Suprapubic skin (tissue), 4 donors: Measurements from ENCODE around the gene TTI1.

ENCODE experiments used
- CTCF ChIP-seq, 2 donors: fragments of 200-600 bp in 1 of 2; fragments of 450-650 bp in 1 of 2; sonication (generic) in 1 of 2; IDR thresholded peaks; one replicate each; pipeline ENCODE4 v1.5.1; 2016 to 2019; ENCODE audit warnings: antibody characterized with exemption in 2 of 2, mild to moderate bottlenecking in 1 of 2, moderate library complexity in 1 of 2
- EP300 ChIP-seq: sonication (generic); formaldehyde crosslinking; IDR thresholded peaks from one replicate; pipeline ENCODE4 v1.6.1; 2017; ENCODE audit warnings: antibody characterized with exemption
- POLR2A ChIP-seq, 2 donors: fragments of 450-650 bp; IDR thresholded peaks; one replicate each; pipeline ENCODE4 v1.6.1; 2017; ENCODE audit warnings: antibody characterized with exemption in 2 of 2, mild to moderate bottlenecking in 2 of 2, moderate library complexity in 2 of 2
- POLR2AphosphoS5 ChIP-seq, 3 donors: sonication (generic); formaldehyde crosslinking; IDR thresholded peaks; one replicate each; pipeline ENCODE4 v1.6.1; 2017; ENCODE audit warnings: antibody characterized with exemption in 3 of 3

- no peak for TF ChIP-seq POLR2A (IDR thresholded peaks at IDR 0.05)
- no peak for TF ChIP-seq CTCF (IDR thresholded peaks at IDR 0.05)
- TF ChIP-seq POLR2AphosphoS5 (IDR thresholded peaks at IDR 0.05), result no peak
- TF ChIP-seq EP300, result no peak
Measured at GRCh38 chr20:37972256-37973058, 60.8 kb downstream of the TTI1 start.
